ENCODE data around the gene MTHFS. TPM values are rescaled to one million over a fixed set of nuclear protein-coding genes. Genes with fewer than 3 reads are reported as not detected.

MTHFS gene
- total RNA-seq, 8 experiments from 2014 or later: 3.9 to 29.5 (median 6.9) TPM

GRCh38 chr15:79858469-79858868, 38.3 kb downstream of the MTHFS start:
- WGBS, 10 experiments: 83 to 100% (median 95%) methylated on average over 1 to 2 of the region's 2 CpGs
- peak in 1 of 8 experiments; percentile 12 for ATAC-seq (replicated peaks in 6 of 8)
- in situ Hi-C loops (cut with MboI; ENCODE audit: low pct_unique_long_range_greater_than_20kb in 2 of 9, low sequenced_read_pairs in 9 of 9, unreplicated experiment in 9 of 9): loop anchor here in 2 of 9 experiments (10.0 to 25.0 kb wide), 2 partner anchors 474 to 521 kb away; no protein-coding TSS in a partner anchor
- peaks cover 2 to 4% of the 10 kb centered on the region in 2 donors for H3K4me1 ChIP-seq (replicated peaks in 1 of 2)
- H3K27ac ChIP-seq: no peak overlapping the region
- no peak overlapping the region for H3K4me3 ChIP-seq

GRCh38 chr15:79853492-79854328, 43.1 kb downstream of the MTHFS start:
- H3K27ac ChIP-seq: no peak overlapping the region
- in situ Hi-C loops (cut with MboI; ENCODE audit: low pct_unique_long_range_greater_than_20kb in 2 of 9, low sequenced_read_pairs in 9 of 9, unreplicated experiment in 9 of 9): loop anchor here in 2 of 9 experiments (10.0 to 25.0 kb wide), 2 partner anchors 469 to 516 kb away; no protein-coding TSS in a partner anchor
- WGBS, 10 experiments: 29 to 80% (median 39%) methylated on average over 1 to 8 of the region's 8 CpGs; no CpG with 5 or more reads in 2 of the 10 experiments
- peak; percentile 98 to 100 (median 99) for ATAC-seq (replicated peaks in 6 of 8)
- H3K4me1 ChIP-seq (replicated peaks in 1 of 2): peaks cover 4 to 7% of the 10 kb centered on the region in 2 donors
- no peak overlapping the region for H3K4me3 ChIP-seq

- WGBS, 10 experiments: 13 to 100% (median 69%) methylated on average over 1 to 3 of the region's 3 CpGs
- no peak overlapping the region for H3K4me3 ChIP-seq
- no peak overlapping the region for H3K27ac ChIP-seq
- peak in 2 of 8 experiments; percentile 7 to 12 for ATAC-seq (replicated peaks in 6 of 8)
- peaks cover 7 to 11% of the 10 kb centered on the region in 2 donors for H3K4me1 ChIP-seq (replicated peaks in 1 of 2)
- in situ Hi-C loops (cut with MboI; ENCODE audit: low pct_unique_long_range_greater_than_20kb in 2 of 9, low sequenced_read_pairs in 9 of 9, unreplicated experiment in 9 of 9): loop anchor here in 4 of 9 experiments (10.0 to 25.0 kb wide), 4 partner anchors 237 to 512 kb away; no protein-coding TSS in a partner anchor
These were observed 47.0 kb downstream of the MTHFS start for GRCh38 chr15:79849789-79850188.

DNA sequence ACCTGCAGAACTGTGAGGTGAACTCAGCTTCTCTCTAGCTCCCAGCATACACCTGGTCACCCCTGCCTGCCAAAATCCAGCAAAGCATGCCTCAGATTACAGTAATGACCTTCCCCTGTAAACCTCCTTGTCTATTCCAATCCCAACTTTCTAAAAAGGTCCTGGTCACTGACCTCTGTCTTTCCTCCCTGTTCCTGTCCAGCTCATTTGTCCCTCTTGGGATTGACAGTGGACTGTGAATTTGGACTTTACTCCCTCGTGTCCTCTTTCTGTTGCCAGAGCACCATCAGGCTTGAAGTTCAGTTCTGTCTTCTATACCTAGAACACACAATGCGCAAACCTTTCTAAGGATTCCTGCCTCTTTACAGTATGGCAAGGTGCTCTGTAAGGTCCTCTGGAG, 50.3 kb downstream of the MTHFS start:
- H3K4me1 ChIP-seq (replicated peaks in 1 of 2): peaks cover 2 to 5% of the 10 kb centered on the region in 2 donors
- in situ Hi-C loops (cut with MboI; ENCODE audit: low pct_unique_long_range_greater_than_20kb in 2 of 9, low sequenced_read_pairs in 9 of 9, unreplicated experiment in 9 of 9): loop anchor here in 3 of 9 experiments (10.0 to 25.0 kb wide), 3 partner anchors 234 to 484 kb away; no protein-coding TSS in a partner anchor
- 80 to 100% (median 90%) methylated on average over 1 to 2 of the region's 2 CpGs; no CpG with 5 or more reads in 5 of the 10 experiments for WGBS, 10 experiments
- H3K27ac ChIP-seq: no peak overlapping the region
- H3K4me3 ChIP-seq: no peak overlapping the region
- no peak for ATAC-seq (replicated peaks in 6 of 8)

DNA sequence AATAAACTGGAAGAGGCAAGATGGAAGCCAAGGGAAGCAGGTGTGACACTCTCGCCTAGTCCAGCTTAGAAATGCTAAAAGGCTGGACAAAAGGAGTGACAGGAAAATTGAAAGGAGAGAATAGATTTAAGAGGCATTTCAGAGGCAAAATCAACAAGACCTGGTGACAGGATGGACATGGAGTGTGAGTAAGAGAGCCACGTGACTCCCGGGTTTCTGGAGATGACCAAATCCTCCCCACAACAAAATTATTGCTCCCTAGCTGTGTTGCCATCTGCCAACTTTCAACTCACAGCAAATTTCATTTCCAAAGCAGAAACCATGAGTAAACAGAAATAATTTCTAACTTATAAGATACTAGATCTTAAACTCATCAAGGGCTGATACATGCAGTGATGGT, 52.6 kb downstream of the MTHFS start:
- H3K27ac ChIP-seq: peak overlapping the region in 1 of 2 donors; percentile 21
- peak in 2 of 8 experiments; percentile 18 to 27 for ATAC-seq (replicated peaks in 6 of 8)
- no peak overlapping the region for H3K4me3 ChIP-seq
- in situ Hi-C loops (cut with MboI; ENCODE audit: low pct_unique_long_range_greater_than_20kb in 2 of 9, low sequenced_read_pairs in 9 of 9, unreplicated experiment in 9 of 9): loop anchor here in 3 of 9 experiments (10.0 to 25.0 kb wide), 3 partner anchors 232 to 482 kb away; no protein-coding TSS in a partner anchor
- H3K4me1 ChIP-seq (replicated peaks in 1 of 2): peaks cover 2 to 5% of the 10 kb centered on the region in 2 donors
- WGBS, 10 experiments: 40 to 91% (median 63%) methylated on average over 1 to 3 of the region's 3 CpGs; no CpG with 5 or more reads in 5 of the 10 experiments

- H3K4me1 ChIP-seq (replicated peaks in 1 of 2): peaks cover 0 to 5% of the 10 kb centered on the region in 2 donors
- no peak for ATAC-seq (replicated peaks in 6 of 8)
- no peak overlapping the region for H3K4me3 ChIP-seq
- H3K27ac ChIP-seq: no peak overlapping the region
- in situ Hi-C loops (cut with MboI; ENCODE audit: low pct_unique_long_range_greater_than_20kb in 2 of 9, low sequenced_read_pairs in 9 of 9, unreplicated experiment in 9 of 9): loop anchor here in 2 of 9 experiments (25.0 kb wide), 2 partner anchors 226 to 476 kb away; no protein-coding TSS in a partner anchor
These were observed 59.0 kb downstream of the MTHFS start for GRCh38 chr15:79837846-79838245.

GRCh38 chr15:79834495-79834894, 62.3 kb downstream of the MTHFS start:
- 76 to 100% (median 88%) methylated on average over 1 to 3 of the region's 4 CpGs; no CpG with 5 or more reads in 5 of the 10 experiments for WGBS, 10 experiments
- ATAC-seq (replicated peaks in 6 of 8): no peak
- Histone ChIP-seq H3K27ac (no peak overlapping the region), H3K4me1 (replicated peaks in 1 of 2) (peaks cover 0 to 5% of the 10 kb centered on the region in 2 donors), H3K4me3 (no peak overlapping the region)
- in situ Hi-C loops (cut with MboI; ENCODE audit: low pct_unique_long_range_greater_than_20kb in 2 of 9, low sequenced_read_pairs in 9 of 9, unreplicated experiment in 9 of 9): loop anchor here in 2 of 9 experiments (25.0 kb wide), 2 partner anchors 222 to 472 kb away; no protein-coding TSS in a partner anchor

- Histone ChIP-seq H3K4me3 (no peak overlapping the region), H3K27ac (no peak overlapping the region), H3K4me1 (replicated peaks in 1 of 2) (no peaks in the 10 kb centered on the region)
- ATAC-seq (replicated peaks in 6 of 8): no peak
- WGBS, 10 experiments: 100% methylated on average over 1 of the region's 1 CpG; no CpG with 5 or more reads in 9 of the 10 experiments
- in situ Hi-C loops (cut with MboI; ENCODE audit: low pct_unique_long_range_greater_than_20kb in 2 of 9, low sequenced_read_pairs in 9 of 9, unreplicated experiment in 9 of 9): loop anchor here in 2 of 9 experiments (25.0 kb wide), 2 partner anchors 220 to 470 kb away; no protein-coding TSS in a partner anchor
These were observed 64.3 kb downstream of the MTHFS start for GRCh38 chr15:79832367-79833120.

- WGBS, 10 experiments: 100% methylated on average over 1 of the region's 1 CpG; no CpG with 5 or more reads in 9 of the 10 experiments
- H3K4me1 ChIP-seq (replicated peaks in 1 of 2): peaks cover 7% of the 10 kb centered on the region in 2 donors
- ATAC-seq (replicated peaks in 6 of 8): peak in 3 of 8 experiments; percentile 33 to 64 (median 55)
These were observed 65.2 kb downstream of the MTHFS start for GRCh38 chr15:79831604-79832003.

GRCh38 chr15:79829950-79830349, 66.9 kb downstream of the MTHFS start:
- 81 to 100% (median 89%) methylated on average over 1 to 14 of the region's 14 CpGs; no CpG with 5 or more reads in 4 of the 10 experiments for WGBS, 10 experiments
- peaks cover 7 to 8% of the 10 kb centered on the region in 2 donors for H3K4me1 ChIP-seq (replicated peaks in 1 of 2)
- no peak for ATAC-seq (replicated peaks in 6 of 8)
- H3K27ac ChIP-seq: no peak overlapping the region
- in situ Hi-C loops (cut with MboI; ENCODE audit: low pct_unique_long_range_greater_than_20kb in 2 of 9, low sequenced_read_pairs in 9 of 9, unreplicated experiment in 9 of 9): loop anchor here in 2 of 9 experiments (25.0 kb wide), 2 partner anchors 218 to 468 kb away; no protein-coding TSS in a partner anchor
- no peak overlapping the region for H3K4me3 ChIP-seq

More at GRCh38 chr15:79831604-79832003, 65.2 kb downstream of the MTHFS start:
- in situ Hi-C loops (cut with MboI; ENCODE audit: low pct_unique_long_range_greater_than_20kb in 2 of 9, low sequenced_read_pairs in 9 of 9, unreplicated experiment in 9 of 9): loop anchor here in 2 of 9 experiments (25.0 kb wide), 2 partner anchors 219 to 469 kb away; no protein-coding TSS in a partner anchor
- no peak overlapping the region for H3K4me3 ChIP-seq
- H3K27ac ChIP-seq: no peak overlapping the region

DNA sequence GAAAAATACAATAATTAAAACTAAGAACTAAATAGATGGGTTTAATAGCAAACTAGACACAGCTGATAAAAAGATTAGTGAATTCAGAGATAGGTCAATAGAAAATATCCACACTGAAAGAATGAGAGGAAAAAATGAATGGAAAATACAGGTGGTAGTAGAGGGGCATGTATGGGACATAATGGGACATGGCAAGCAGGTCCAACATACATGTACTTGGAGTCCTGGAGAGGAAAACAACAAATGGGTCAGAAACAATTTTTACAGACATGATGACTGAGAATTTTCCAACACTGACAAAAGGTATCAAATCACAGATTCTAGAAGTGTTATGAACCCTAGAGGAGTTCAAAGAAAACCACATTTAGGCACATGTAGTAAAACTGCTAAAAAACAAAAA, 68.4 kb downstream of the MTHFS start:
- no peak for ATAC-seq (replicated peaks in 6 of 8)
- H3K4me1 ChIP-seq (replicated peaks in 1 of 2): peaks cover 8 to 20% of the 10 kb centered on the region in 2 donors
- H3K4me3 ChIP-seq: no peak overlapping the region
- H3K27ac ChIP-seq: no peak overlapping the region
- in situ Hi-C loops (cut with MboI; ENCODE audit: low pct_unique_long_range_greater_than_20kb in 2 of 9, low sequenced_read_pairs in 9 of 9, unreplicated experiment in 9 of 9): loop anchor here in 2 of 9 experiments (25.0 kb wide), 2 partner anchors 216 to 466 kb away; no protein-coding TSS in a partner anchor

GRCh38 chr15:79826800-79827199, 70.0 kb downstream of the MTHFS start:
- Histone ChIP-seq H3K4me3 (no peak overlapping the region), H3K27ac (no peak overlapping the region), H3K4me1 (replicated peaks in 1 of 2) (peaks cover 8 to 20% of the 10 kb centered on the region in 2 donors)
- no peak for ATAC-seq (replicated peaks in 6 of 8)
- in situ Hi-C loops (cut with MboI; ENCODE audit: low pct_unique_long_range_greater_than_20kb in 2 of 9, low sequenced_read_pairs in 9 of 9, unreplicated experiment in 9 of 9): loop anchor here in 2 of 9 experiments (25.0 kb wide), 2 partner anchors 214 to 464 kb away; no protein-coding TSS in a partner anchor
- WGBS, 10 experiments: 17 to 100% (median 42%) methylated on average over 1 of the region's 1 CpG; no CpG with 5 or more reads in 4 of the 10 experiments
